HEK293T (cell line): ENCODE measurements around the gene APBA2.

Source experiments
- BHLHE40 ChIP-seq: fragments of 450-650 bp; IDR thresholded peaks from 2 replicates; pipeline ENCODE4 v1.6.1; 2016; ENCODE audit warnings: mild to moderate bottlenecking, moderate library complexity, borderline replicate concordance
- NFRKB ChIP-seq: fragments of 450-650 bp; IDR thresholded peaks from 2 replicates; pipeline ENCODE4 v1.6.1; 2016; ENCODE audit warnings: mild to moderate bottlenecking, moderate library complexity

DNA sequence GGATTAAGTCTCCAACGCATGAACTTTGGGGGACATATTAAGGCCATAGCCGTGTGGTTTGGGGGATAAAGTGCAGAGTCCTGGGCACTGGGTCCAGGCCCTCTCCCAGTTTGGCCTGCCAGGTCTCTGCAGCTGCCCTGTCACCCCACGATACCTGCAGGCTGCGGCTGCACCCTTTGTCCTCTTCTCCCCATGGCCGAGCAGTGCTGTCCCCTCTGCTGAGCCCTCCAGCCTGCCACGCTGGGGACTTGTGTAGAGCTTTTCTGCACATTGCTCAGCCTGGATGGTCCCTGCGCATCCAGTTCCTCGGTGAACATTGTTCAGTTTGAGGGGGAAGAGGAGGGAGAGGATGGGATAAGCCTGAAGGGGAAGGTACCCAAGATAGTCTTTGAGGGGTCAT lies 167.2 kb downstream of the APBA2 start:
- TF ChIP-seq NFRKB, result no peak
- no peak for TF ChIP-seq BHLHE40
